RPMI8226 (cell line): ENCODE results near the gene NLRP10.

Experiments used
- DNase-seq: peaks from one replicate; pipeline ENCODE4 v3.0.0-alpha.2; 2015

NLRP10 gene

DNA sequence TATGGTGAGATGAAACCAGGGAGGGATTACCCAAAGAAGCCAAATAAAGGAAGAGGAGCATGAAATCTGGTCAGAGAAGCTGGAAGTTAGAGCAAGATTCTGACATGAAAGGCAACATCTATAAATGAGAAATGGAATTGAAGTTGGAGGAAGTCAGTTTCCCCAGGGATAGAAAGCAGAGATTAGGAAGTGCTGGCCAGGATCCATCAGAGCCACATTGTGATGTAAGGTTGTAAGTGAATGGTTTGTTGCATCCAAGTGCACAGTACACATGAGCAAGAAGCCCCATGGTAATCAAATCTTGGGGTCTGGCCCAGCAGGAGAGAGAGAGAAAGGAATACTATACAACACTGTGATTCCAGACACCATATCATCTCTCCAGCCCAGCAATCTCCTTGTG is 6.6 kb upstream of the NLRP10 start:
- DNase-seq = no peak

DNA sequence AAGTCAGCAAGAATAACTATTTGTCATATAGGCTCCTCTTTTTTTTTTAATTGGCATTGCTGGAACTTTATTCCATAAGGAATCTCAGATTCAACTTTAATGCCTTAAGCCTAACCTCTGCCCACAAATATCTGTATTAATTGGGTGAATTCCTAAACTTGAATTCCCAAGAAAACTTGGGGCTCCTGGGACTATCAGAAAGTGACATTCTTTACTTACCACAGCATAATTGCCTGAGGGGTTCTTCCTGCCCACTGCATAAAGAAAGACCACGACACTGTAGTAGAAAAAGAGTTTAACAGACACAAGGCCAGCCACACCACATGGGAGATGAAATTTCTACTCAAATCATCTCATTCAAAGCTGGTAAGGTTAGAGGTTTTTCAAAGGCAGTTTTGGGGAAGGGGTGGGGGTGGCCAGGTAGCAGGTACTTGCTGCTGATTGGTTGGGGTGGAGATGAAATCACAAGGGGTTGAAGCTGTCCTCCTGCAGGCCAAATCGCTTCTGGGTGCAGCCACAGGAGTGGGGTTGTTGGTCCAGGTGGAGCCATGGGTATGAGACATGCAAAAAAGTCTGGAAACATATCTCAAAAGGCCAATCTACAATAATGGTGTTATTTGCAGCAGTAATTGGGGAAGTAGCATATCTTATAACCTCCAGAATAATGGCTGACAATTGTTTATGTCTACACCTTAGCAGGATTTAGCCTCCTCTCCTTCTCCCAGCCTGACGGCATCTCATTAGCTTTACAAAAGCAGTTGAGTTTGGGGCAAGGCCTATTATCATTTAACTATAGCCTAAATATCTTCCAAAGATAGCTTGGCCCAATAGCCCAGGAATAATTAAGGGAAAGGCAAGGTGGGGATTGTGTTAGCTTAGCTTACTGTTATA is 4.8 kb upstream of the NLRP10 start:
- DNase-seq = no peak

DNA sequence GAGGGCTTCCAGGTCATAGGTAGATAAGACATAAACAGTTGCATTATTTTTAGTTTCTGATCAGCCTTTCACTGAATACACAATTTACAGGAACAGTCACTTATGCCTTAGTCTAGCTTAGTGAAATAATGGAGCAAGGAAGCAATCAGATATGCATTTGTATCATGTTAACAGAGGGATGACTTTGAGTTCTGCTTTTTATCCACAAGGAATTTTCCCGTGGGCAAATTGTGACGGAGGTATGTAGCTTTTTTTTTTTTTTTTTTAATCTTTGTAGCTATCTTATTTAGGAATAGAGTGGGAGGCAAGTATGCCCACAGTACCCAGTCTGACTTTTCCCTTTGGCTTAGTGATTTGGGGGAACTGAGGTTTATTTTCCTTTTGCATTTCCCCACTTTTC is 3.4 kb upstream of the NLRP10 start:
- DNase-seq = no peak

DNA sequence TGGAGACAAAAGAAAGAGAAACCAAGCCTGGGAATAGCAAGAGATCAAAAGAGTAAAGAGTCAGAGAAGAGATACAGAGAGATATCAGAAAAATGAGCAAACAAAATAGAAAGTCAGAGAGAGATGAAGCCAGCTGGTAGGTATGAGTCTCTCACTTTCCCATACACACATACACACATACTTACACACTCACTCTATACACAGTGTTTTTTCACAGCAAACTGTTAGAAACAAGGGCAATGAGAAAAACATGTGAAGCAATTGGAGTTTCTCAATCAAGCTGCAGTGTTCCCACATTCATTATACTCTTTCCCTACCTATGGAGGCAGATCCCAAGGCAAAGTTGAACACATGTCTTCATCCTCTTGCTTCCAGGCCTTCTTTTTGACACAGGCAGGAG is 2.6 kb upstream of the NLRP10 start:
- DNase-seq = no peak

DNA sequence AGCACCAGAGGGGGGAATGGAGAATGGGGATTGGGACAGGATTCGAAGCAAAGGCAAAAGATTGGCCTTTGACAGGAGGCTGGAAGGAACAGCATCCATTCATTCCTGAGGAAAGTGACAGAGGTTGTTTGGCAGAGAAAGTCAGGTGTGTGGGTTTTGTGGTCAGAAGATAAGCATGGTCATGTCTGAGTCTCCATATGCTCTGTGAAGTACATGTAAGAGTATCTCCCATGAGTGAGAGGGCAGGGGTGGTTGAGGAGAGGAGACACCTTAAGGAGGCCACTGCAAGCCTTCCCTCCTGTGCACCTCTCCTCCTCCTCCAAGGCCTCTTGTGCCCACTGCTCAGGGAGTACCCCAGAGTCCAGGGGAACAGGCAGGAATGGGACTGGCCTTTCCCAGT is 1.9 kb upstream of the NLRP10 start:
- no peak for DNase-seq

DNA sequence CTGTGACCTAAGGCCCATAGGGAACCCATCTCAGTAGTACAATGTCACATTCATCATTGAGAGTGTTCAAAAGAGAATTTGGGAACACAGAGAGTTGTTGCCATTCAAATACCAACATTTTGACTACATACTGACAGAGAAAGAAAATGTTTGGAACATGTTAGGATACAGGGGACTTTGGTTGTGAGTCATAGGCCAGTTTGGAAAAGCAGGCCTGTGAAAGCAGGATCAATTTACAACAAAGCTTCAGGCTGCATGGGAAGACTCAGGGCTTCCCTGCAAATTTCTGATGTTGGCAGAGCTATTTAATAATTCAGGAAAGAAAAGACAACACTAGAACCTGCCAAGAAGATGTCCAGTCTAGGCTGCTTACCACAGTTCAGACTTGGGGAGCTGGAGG is 374 bp downstream of the NLRP10 start:
- DNase-seq = no peak

DNA sequence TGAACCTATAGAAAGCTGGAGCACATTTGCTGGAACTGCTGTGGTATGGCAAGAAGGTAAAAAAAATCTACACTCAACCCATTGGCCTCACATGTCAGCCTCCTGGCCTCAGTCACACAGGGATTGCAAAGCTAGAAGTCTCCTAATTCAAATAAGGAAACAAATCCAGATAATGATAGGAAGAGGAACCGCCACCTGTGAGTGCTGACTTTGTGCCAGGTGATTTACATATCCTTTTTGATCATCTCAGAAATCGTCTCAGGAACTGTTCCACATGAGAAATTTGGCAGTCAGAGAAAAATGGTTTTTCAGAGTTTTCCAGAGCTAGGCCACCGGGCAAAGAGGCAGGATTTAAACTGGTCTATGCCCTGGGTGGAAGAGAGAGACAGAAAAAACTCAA is 986 bp downstream of the NLRP10 start:
- no peak for DNase-seq

DNA sequence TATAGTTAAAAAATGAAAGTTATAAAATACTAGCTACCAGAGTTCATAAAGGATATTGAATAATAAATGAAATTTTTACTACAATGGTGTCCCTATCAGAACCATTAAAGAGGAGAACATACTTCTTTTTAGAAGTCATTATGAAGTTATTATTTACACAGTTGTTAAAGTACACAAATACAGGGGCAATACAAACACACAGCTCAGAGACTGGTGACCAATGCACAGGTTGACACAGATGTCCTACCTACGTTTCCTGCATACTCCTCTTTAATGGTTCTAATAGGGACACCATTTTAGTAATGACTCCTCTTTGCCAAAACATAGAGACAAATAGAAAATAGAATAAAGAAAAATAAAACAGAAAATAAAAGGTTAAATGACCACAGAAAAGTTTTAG is 10.1 kb downstream of the NLRP10 start:
- no peak for DNase-seq

DNA sequence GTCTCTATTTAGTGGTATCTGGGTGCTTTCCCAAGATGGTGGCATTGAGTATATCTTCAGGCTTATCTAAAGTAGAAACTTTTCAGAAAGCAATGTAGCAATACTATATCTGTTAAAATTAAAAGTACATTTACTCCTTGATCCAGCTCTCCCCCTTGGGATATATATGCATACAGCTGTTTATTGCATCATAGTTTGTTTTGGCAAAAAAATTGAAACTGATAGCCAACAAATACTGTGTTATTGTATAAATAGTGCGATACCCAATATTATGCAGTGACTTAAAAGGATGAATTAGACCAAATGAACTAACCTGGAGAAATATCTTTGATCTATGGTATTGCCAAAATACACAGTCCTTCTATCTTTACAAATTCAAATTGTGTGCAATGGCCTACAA is 15.3 kb downstream of the NLRP10 start:
- DNase-seq = no peak

DNA sequence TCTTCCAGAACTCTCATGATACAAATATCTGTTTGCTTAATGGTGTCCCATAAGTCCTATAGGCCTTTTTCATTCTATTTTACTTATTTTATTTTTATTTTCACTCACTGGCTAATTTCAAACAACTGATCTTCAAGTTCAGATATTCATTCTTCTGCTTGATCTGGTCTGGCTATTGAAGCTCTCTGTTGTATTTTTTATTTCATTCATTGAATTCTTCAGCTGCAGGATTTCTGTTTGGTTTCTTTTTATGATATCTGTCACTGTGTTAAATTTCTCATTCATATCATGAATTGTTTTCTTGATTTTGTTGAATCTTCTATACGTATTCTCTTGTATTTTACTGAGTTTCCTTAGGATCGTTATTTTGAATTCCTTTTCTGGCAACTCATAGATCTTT is 21.1 kb downstream of the NLRP10 start:
- DNase-seq = no peak

DNA sequence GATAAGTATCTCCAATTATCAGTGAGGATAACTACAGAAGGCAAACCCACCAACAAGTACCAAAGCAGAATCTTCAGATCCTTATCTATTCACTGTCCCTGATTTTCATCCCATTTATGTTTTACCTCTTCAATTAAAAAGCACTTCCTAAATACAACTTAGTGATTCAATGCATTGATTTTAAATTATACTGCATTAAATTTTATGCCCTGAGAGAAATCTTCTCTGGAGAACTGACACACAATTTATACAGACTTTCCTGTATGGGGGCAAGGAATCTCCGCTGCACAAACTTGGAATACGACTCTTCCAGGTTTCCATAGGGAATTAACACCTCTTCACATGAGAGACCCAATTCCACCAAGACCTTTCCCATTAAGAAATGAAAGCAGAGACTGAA is 23.6 kb downstream of the NLRP10 start, which contains the start of gene OR10A3:
Gene OR10A3 (minus strand): TSS at position 101 of the 400 bp plus-strand sequence. CDS start 2,188 bp downstream, outside the sequence.
- DNase-seq = no peak

DNA sequence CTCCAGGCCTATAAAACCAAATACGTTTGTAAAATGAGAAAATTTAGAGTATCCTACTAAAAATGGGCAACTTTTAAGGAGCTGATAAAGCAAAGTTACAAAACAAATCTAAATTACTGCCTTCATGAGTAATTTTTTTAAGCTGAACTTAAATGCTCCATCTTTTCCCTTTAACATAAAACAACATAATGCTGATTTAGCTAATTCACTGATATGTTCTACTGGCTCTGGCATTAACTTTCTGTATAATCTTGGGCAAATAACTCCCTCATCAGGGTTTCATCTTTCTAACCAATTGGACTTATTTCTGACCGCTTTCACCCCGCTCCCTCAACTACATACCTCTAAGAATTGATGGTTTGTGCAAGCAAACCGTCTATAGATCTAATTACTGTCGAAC is 24.1 kb downstream of the NLRP10 start:
- DNase-seq = no peak

DNA sequence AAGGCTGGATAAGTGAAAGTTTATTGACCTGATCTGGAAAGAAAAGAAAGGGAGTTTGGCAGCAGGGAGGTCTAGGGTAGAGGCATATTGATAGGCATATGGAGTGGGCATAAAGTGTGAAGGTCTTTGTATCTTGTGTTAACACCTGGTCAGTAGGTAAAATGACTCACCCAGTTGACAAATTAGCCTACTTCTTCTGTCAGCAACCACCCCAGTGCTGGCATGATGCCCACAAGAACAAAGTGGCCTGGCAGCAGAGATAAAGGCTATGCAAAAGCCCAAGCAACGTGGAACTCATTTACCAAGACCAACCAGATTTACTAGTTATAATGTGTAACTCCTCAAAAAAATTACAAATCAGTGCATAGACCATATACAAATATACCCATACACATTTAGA is 28.6 kb downstream of the NLRP10 start:
- DNase-seq = peak; percentile 5

DNA sequence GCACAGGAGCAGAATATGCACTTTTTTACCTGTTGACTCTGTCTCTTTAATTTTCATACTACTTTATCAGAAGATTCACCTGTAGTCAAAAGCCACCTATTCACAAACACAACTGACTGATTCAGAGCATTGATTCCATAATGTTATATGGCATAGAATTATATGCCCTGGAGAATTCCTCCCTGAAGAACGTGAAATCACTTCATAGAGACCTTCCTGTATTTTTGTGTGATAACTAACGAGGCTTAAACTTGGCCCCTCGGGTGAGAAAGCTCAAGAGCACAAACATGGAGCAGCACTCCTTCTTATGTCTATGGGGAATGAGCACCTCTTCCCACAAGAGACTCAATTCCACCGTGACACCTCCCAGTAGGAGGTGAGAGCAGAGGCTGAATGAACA is 34.1 kb downstream of the NLRP10 start, which contains the start of gene OR10A6:
Gene OR10A6 (minus strand): TSS at position 101 of the 400 bp plus-strand sequence. CDS start 2,606 bp downstream, outside the sequence.
- no peak for DNase-seq

DNA sequence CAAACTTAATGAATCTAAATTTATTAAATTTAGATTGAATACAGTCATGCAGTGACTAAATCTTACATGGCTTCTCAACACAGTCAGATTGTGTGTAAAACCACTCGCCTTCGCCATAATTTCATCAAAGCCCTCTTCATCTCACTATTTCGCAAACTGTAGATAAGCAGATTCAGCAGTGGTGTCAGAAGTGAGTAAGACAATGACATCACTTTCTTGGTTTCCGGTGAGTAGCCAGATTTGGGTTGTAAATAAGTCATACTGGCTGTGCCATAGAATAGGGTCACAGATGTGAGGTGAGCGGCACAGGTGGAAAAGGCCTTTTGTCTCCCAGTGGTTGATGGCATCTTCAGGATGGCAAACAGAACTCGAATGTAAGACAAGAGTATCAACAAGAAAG is 37.6 kb downstream of the NLRP10 start:
- no peak for DNase-seq

DNA sequence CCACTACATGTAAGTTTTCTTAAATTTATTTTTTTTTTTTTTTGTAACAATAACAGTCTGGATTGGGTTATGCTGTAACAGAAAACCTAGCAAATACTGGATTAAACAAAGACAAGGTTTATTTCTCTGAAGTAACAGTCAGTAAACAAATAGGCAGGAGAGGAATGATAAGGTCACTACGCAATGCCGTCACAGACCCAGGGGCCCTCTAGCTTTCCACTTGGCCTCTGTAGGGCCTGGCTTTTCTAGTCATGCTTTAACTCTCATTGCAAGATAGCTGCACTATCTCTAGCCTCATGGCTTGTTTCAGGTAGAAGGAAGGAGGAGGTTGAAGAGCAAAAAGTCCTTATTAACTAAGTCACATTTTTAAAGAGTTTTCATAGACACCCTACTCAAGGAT is 40.7 kb downstream of the NLRP10 start:
- no peak for DNase-seq

DNA sequence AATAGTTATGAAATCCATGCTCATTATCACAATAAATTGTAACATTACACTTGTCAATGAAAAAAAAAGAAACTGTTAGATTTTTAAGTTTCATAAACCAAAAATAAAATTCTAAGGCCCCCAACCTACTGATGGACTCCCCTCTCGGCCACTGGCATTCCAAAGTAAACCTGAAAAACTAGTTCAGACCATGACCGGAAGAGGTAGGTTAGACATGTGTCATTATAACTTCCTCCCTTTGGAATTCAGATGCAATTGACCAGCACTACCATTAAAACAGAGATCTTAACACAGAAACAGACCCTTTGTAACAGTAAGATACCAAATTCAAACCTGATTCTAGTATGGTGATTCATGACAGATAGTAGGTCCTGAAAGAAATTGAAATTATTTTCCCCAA is 47.1 kb downstream of the NLRP10 start:
- no peak for DNase-seq
